Activated T-helper 1 cell treated with anti-CD3 and anti-CD28 coated beads, Interleukin-12 subunit alpha, Interleukin-12 subunit beta, Interleukin-2, Interleukin-4 antibody, amounts not matched to agents 30 ng/mL and 10 ng/mL and 1 ng/mL, durations not matched to agents 14 hours and 24 hours and 36 hours (primary cell): ENCODE measurements around the gene ATP1B1. TPM values are rescaled to one million over a fixed set of nuclear protein-coding genes. Genes with fewer than 3 reads are reported as not detected.

Experiments used
- DNase-seq: peaks from one replicate; pipeline ENCODE4 v3.0.0; 2021; ENCODE audit warnings: low spot score
- H3K27ac Mint-ChIP-seq: one replicate; pipeline ENCODE4 v1.8.0; 2021; ENCODE audit warnings: mild to moderate bottlenecking, mixed read lengths
- H3K27me3 Mint-ChIP-seq: one replicate; pipeline ENCODE4 v1.8.0; 2022; ENCODE audit warnings: mild to moderate bottlenecking, moderate library complexity, mixed read lengths; ENCODE audit not compliant: insufficient read depth
- H3K36me3 Mint-ChIP-seq: one replicate; pipeline ENCODE4 v1.8.0; 2021; ENCODE audit warnings: low read depth, mixed read lengths
- H3K4me1 Mint-ChIP-seq: one replicate; pipeline ENCODE4 v1.8.0; 2021; ENCODE audit warnings: low read depth, mixed read lengths
- H3K4me3 Mint-ChIP-seq: one replicate; pipeline ENCODE4 v1.8.0; 2021; ENCODE audit warnings: mild to moderate bottlenecking, moderate library complexity, mixed read lengths
- H3K9me3 Mint-ChIP-seq: one replicate; pipeline ENCODE4 v1.8.0; 2021; ENCODE audit warnings: mixed read lengths
- intact Hi-C: fragments of 100-400 bp; cut with micrococcal nuclease; formaldehyde crosslinking; loops from one replicate; pipeline ENCODE4 v1.15.1; 2024
- total RNA-seq: library from RNA; stranded (reverse); gene quantifications from 2 replicates; pipeline ENCODE4 v1.2.3, GENCODE V29; 2022

The ATP1B1 gene
- total RNA-seq, 1 donor from 2014 or later = 12.3 TPM

DNA sequence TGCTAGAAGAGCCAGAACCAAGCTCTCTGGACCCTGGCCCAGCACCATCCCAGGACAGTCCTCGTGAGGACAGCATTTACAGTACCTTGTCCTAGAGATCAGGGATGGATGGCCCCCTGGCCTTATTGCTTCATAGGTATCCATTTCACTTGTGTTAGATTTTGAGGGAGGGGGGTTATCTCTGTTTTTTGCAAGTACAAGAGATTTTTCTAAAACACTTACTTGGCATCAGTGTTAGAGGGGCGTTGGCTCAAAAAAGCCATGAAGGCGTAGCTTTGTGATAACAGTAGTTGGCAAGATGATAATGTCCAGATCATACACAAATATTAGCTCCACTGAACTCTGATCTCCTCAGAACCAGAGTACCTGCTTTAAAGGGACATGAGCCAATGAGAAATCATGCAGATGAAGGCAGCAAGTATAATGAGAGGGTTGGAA, 5.8 kb upstream of the ATP1B1 start:
- peaks cover 4% of the 10 kb centered on the region for H3K9me3 Mint-ChIP-seq
- no peak overlapping the region for H3K4me3 Mint-ChIP-seq
- peaks cover 5% of the 10 kb centered on the region for H3K27me3 Mint-ChIP-seq
- intact Hi-C loops = loop anchor here (5.0 to 10.0 kb wide), 3 partner anchors 656 to 1432 kb away; partner anchors contain the start of gene GORAB
- no peaks in the 10 kb centered on the region for H3K36me3 Mint-ChIP-seq
- peaks cover 12% of the 10 kb centered on the region for H3K4me1 Mint-ChIP-seq
- H3K27ac Mint-ChIP-seq = no peak overlapping the region
- DNase-seq = no peak

DNA sequence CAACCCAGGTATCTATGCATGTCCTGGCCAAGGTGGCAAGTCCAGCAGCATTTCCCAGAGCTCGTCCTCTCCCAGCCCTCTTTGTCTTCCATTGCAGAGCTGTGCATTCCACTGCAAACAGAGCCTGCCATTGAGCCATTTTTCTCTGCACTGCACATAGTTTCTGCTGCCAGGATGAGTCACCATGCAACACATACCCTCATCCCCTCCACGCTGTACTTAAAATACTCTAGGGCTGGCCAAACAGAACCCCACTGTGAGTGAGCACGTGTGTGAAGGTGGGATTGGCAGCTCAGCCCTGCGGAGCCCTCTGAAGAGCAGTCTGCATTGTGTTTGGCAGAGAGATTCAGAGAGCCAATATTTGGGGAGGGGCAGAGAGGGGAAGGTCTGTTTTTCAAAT, 3.9 kb upstream of the ATP1B1 start:
- peaks cover 19% of the 10 kb centered on the region for H3K4me1 Mint-ChIP-seq
- H3K9me3 Mint-ChIP-seq = no peaks in the 10 kb centered on the region
- intact Hi-C loops = loop anchor here (5.0 to 10.0 kb wide), 3 partner anchors 658 to 1430 kb away; partner anchors contain the start of gene GORAB
- H3K36me3 Mint-ChIP-seq = no peaks in the 10 kb centered on the region
- H3K4me3 Mint-ChIP-seq = no peak overlapping the region
- H3K27ac Mint-ChIP-seq = no peak overlapping the region
- no peak for DNase-seq
- H3K27me3 Mint-ChIP-seq = peaks cover 5% of the 10 kb centered on the region

DNA sequence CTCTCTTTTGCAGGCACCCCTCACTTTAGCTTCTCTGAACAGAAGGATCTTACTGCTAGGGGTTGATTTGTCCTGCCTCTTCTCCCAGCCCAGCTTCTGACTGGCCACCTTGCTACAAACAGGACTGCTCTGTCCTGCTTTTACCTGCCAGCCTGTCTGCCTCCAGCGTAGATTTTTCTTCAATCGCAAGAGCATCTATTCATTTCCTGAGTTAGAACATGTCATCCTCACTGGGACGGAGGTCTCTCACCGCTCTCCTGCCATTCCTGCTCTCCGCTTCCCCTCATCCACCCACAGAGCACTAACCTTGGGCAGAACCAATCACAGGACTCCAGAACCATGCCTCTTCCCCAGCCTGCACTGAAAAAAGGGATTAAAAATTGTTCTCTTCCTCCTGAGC, 3.5 kb upstream of the ATP1B1 start:
- DNase-seq = no peak
- Mint-ChIP-seq H3K4me1 (peaks cover 24% of the 10 kb centered on the region), H3K9me3 (no peaks in the 10 kb centered on the region), H3K36me3 (peaks cover 3% of the 10 kb centered on the region), H3K4me3 (no peak overlapping the region), H3K27ac (no peak overlapping the region), H3K27me3 (peaks cover 5% of the 10 kb centered on the region)
- intact Hi-C loops = loop anchor here (5.0 to 10.0 kb wide), 3 partner anchors 658 to 1429 kb away; partner anchors contain the start of gene GORAB

DNA sequence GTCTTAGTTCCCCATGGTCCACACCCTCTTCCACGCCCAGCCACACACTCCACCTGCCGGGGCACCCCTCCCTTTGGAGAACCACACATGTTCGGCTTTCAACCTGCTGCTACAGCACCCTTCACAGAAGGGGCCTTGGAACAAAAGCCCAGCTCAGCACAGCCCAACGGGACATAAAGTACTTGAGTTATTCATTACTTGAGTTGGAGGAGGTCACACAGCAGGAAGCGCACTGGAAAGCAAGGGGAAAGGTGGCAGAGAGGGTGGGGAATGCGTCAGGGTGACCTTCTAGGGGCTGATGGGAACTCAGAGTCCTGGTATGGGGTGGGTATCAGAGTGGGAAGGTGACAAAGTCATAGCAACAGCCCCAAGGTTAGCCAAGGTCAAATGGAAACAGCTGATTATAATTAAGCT, 3.0 kb upstream of the ATP1B1 start:
- Mint-ChIP-seq H3K27me3 (peaks cover 5% of the 10 kb centered on the region), H3K4me1 (peaks cover 25% of the 10 kb centered on the region), H3K27ac (no peak overlapping the region), H3K4me3 (no peak overlapping the region), H3K9me3 (no peaks in the 10 kb centered on the region), H3K36me3 (peaks cover 3% of the 10 kb centered on the region)
- DNase-seq = no peak
- intact Hi-C loops = loop anchor here (5.0 to 10.0 kb wide), 3 partner anchors 659 to 1429 kb away; partner anchors contain the start of gene GORAB

DNA sequence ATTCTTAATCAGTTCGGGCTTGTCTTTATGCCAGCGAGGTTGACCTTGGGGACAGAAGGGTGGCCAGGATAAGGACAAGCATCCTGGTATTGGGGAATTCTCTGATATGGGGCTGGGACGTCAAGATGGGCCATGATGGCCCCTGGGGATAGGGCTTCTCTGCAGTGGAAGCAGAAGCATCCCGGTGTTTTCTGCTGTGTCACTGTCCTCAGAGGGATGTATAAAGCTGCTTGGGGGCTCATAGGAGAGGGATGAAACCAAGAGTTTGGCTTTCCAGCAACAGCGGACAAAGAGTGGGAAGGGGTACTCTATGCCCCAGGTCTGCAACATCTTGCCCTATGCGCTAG, 1.4 kb upstream of the ATP1B1 start:
- intact Hi-C loops = loop anchor here (5.0 to 10.0 kb wide), 7 partner anchors 207 to 760 kb away; partner anchors contain the start of gene SLC19A2
- no peaks in the 10 kb centered on the region for H3K9me3 Mint-ChIP-seq
- no peak for DNase-seq
- peaks cover 5% of the 10 kb centered on the region for H3K27me3 Mint-ChIP-seq
- peak overlapping the region; percentile 77 for H3K4me3 Mint-ChIP-seq
- peaks cover 38% of the 10 kb centered on the region for H3K4me1 Mint-ChIP-seq
- H3K27ac Mint-ChIP-seq = no peak overlapping the region
- H3K36me3 Mint-ChIP-seq = peaks cover 3% of the 10 kb centered on the region

DNA sequence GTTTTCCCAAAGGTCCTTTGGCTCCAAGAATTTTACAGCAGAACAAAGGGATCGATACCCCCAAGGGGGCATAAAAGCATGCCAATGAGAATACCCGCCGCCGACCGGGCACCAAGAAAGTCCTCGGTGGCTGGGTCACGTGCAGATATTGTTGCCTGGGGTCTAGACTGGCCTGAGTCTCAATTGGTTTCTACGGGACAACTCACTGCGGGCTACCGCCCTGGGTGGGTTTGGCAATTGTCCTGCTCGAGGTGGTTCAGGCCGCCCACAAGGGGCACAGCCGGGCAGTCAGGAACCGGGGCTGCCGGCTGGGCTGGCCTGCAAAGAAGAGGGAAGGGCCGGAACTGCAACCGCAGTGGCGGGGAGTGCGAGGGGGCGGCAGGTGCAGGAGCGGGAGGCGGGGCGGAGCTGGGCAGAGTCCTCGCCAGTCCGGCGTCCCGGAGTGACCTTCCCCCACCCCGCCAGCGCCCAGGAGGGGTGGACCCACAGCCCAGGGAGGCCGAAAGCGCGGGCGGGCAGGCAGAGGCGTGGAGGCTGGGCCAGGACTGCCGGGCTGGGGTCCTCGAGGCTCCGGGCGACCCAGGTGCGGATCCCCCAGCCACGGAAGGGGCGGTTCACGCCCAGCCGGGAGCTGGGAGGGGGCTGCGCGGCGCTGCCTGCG, 926 bp upstream of the ATP1B1 start:
- Mint-ChIP-seq H3K4me3 (peak overlapping the region; percentile 77), H3K36me3 (peaks cover 3% of the 10 kb centered on the region), H3K27me3 (peaks cover 5% of the 10 kb centered on the region), H3K4me1 (peaks cover 43% of the 10 kb centered on the region), H3K27ac (no peak overlapping the region), H3K9me3 (no peaks in the 10 kb centered on the region)
- intact Hi-C loops = loop anchor here (1.0 to 10.0 kb wide), 13 partner anchors 15 to 761 kb away; partner anchors contain the start of genes NME7 and SLC19A2
- DNase-seq = peak; percentile 27

DNA sequence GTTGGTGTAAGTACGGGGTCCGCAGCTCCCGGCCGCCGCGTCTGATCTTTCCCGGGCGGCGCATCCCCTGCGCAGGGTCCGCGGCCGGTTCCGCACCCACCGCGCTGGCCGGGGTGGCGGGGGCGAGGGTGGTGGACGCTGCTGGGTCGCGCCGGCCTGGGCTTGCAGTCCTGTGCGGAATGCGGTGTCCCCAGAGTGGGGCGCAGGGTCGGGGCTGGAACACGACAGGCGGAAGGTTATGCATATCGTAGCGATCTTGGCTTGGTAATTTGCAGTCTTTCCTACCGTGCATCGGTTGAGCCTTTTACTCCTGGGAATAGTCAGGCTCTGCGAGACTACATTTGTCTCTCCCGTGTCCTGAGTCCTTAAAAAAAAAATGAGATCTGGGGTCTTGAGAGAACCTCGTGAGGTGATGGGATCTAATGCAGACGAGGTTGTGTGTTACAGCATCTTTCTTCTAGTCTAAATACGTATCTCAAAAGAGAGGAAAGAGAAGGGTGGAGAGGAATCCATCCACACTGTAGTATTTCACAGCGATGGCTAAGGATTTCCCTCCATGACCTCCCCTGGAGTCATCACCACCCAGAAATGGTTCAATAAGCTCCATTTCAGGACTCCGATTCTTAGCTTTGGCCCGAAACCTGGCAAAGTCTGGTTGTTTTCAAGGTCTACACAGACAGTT, 572 bp downstream of the ATP1B1 start:
- Mint-ChIP-seq H3K4me3 (peak overlapping the region; percentile 89), H3K27ac (peak overlapping the region; percentile 74), H3K9me3 (no peaks in the 10 kb centered on the region), H3K36me3 (peaks cover 4% of the 10 kb centered on the region), H3K4me1 (peaks cover 53% of the 10 kb centered on the region), H3K27me3 (peaks cover 4% of the 10 kb centered on the region)
- intact Hi-C loops = loop anchor here (1.0 to 10.0 kb wide), 13 partner anchors 17 to 762 kb away; partner anchors contain the start of genes NME7 and SLC19A2
- no peak for DNase-seq

DNA sequence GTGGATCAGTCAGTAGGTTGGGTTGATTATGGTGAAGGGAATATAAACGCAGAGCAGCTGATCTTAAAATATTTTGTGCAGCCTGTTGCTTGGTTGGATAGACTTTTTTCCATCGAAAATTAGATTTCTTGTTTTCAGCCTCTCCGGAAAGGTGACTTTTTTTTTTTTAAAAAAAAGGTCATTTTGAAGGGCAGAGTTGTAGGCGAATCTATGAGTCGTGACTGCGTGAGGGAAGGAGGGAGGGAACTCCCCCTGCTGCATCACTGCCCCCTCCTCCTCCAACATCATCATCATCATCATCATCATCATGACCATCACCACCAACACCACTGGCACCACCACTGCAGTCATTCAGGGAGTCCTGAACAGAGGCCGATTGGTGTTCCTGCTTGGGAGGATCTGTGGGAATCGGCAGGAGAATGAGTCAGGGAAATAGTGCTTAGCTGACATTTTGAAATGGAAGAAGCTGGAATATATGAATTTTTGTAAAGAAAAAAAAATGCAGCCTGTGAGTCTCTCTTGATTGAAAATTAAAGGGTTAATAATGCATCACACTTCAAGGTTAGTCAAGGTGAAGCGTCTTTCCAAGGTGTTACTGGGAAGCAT, 1.2 kb downstream of the ATP1B1 start:
- peak overlapping the region; percentile 89 for H3K4me3 Mint-ChIP-seq
- intact Hi-C loops = loop anchor here (2.0 to 10.0 kb wide), 10 partner anchors 59 to 763 kb away; partner anchors contain the start of gene SLC19A2
- H3K9me3 Mint-ChIP-seq = no peaks in the 10 kb centered on the region
- H3K36me3 Mint-ChIP-seq = peaks cover 11% of the 10 kb centered on the region
- no peak for DNase-seq
- H3K27me3 Mint-ChIP-seq = peaks cover under 1% of the 10 kb centered on the region
- H3K4me1 Mint-ChIP-seq = peaks cover 53% of the 10 kb centered on the region
- peak overlapping the region; percentile 74 for H3K27ac Mint-ChIP-seq

DNA sequence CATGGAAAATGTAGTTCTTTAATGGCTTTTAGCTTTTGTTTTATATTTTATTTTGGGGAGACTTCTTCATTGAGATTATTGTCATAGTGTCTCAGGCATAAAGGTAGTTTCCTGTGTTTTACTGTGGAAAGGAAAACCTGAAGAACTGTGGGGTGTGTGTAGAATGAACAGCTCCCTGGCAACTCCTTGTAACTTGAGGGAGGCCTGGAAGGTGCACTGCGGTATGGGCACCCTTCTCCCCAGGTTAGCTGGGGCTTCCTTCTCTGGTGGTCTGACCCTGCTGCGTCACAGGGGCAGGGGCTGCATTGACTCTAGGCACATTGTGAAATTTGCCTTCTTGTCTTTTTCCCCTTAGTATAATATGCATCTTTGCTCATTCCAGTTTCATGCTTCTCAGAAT, 1.7 kb downstream of the ATP1B1 start:
- intact Hi-C loops = loop anchor here (5.0 to 10.0 kb wide), 7 partner anchors 204 to 763 kb away; partner anchors contain the start of gene SLC19A2
- H3K4me3 Mint-ChIP-seq = peak overlapping the region; percentile 89
- H3K27me3 Mint-ChIP-seq = no peaks in the 10 kb centered on the region
- peak overlapping the region; percentile 74 for H3K27ac Mint-ChIP-seq
- H3K36me3 Mint-ChIP-seq = peaks cover 12% of the 10 kb centered on the region
- H3K9me3 Mint-ChIP-seq = no peaks in the 10 kb centered on the region
- DNase-seq = no peak
- H3K4me1 Mint-ChIP-seq = peaks cover 53% of the 10 kb centered on the region

DNA sequence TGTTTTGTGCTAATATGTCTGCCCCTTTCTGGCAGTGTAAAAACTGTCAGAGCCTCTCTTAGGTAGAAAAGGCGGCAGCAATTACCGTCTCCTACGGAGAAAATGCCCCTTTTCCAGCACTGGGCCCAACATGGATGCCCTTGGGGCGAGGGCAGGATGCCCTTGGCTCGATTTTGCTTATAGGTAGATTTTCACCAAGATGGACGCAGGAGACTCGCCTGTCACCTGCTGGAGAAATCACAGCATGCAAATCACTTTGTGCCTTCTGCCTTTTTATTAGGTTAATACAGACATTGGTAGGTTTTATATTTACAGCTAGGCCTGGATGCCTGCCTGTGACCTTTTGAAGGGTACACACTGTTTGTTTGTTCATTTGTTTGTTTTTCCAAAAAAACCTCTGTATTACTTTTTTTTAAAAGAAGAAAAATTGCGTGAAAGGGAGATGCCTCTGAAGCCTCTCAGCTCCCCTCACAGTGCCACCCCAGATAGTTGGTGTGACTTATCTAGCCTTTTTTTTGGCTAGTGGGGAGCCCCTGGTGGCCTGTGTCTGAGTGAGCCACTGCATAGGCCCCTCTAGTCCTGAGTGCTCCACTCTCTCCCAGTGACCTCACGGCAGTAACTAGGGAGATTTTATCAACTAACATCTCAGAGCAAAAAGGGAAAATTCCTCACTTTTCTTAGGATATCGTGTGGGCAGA, 2.5 kb downstream of the ATP1B1 start:
- peaks cover 53% of the 10 kb centered on the region for H3K4me1 Mint-ChIP-seq
- H3K27me3 Mint-ChIP-seq = no peaks in the 10 kb centered on the region
- no peaks in the 10 kb centered on the region for H3K9me3 Mint-ChIP-seq
- peak overlapping the region; percentile 69 for H3K27ac Mint-ChIP-seq
- peaks cover 18% of the 10 kb centered on the region for H3K36me3 Mint-ChIP-seq
- intact Hi-C loops = loop anchor here (5.0 to 10.0 kb wide), 7 partner anchors 203 to 764 kb away; partner anchors contain the start of gene SLC19A2
- H3K4me3 Mint-ChIP-seq = peak overlapping the region; percentile 89
- DNase-seq = no peak

DNA sequence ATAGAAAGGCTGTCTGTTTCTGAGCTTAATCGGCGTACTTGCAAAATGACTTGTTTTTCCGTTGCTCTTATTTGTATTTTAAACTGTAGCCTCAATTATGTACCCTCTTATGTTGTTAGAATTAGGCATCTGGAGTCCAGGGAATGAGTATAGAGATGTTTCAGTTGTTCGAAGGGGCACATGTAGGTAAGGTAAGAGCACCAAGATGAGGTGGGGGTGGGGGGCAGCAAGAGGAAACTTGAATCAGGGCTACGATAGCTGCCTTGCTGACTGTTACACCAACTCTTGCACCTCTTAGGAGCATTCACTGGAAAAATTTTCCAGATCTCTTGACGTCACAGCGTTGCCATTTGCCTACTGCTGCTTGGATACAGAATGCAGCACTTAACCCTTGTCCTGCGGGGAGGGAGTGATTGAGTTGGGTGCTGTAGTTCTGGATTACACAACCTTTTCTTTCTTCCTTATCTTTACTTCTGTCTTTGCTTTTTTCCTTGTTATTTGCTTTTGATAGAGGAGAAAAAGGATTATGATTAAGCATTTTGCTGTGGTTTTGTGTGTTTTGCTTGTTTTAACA, 3.2 kb downstream of the ATP1B1 start:
- Mint-ChIP-seq H3K36me3 (peaks cover 21% of the 10 kb centered on the region), H3K4me3 (peak overlapping the region; percentile 89), H3K27ac (peak overlapping the region; percentile 25), H3K27me3 (no peaks in the 10 kb centered on the region), H3K4me1 (peaks cover 53% of the 10 kb centered on the region), H3K9me3 (no peaks in the 10 kb centered on the region)
- no peak for DNase-seq
- intact Hi-C loops = loop anchor here (5.0 to 10.0 kb wide), 7 partner anchors 203 to 765 kb away; partner anchors contain the start of gene SLC19A2

DNA sequence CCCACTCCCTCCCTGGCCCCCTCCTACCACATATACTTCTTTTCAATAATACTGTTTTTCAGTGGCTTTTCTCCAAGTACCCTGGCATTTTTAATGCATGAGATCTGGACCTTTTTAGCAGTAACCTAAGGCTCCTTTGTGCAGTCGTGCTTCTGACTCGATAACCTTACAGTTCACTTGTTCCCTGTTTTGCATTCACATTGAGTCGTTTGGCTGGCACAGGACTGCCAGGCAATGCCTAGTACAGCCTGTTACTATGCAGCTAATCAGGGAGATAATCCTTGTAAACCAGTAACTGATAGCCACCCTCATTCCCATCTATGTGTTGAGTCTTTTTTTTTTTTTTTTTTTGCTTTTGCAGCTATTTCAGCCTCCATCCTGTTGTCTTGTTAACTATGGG, 3.7 kb downstream of the ATP1B1 start:
- H3K4me1 Mint-ChIP-seq = peaks cover 48% of the 10 kb centered on the region
- intact Hi-C loops = no loop called here
- H3K36me3 Mint-ChIP-seq = peaks cover 21% of the 10 kb centered on the region
- peak overlapping the region; percentile 35 for H3K4me3 Mint-ChIP-seq
- no peaks in the 10 kb centered on the region for H3K9me3 Mint-ChIP-seq
- no peak overlapping the region for H3K27ac Mint-ChIP-seq
- no peaks in the 10 kb centered on the region for H3K27me3 Mint-ChIP-seq
- DNase-seq = no peak
